Astrocyte (in vitro differentiated cells and primary cell): ENCODE data around the gene ACOT13. TPM values are rescaled to one million over a fixed set of nuclear protein-coding genes. Genes with fewer than 3 reads are reported as not detected.
"Not testable (repeated sequence)": the region's sequence is repeated elsewhere in the genome, so short reads cannot be mapped to it uniquely, and the experiment has no call there.

ENCODE experiments used
- DNase-seq: peaks from one replicate; pipeline ENCODE4 v3.0.0-alpha.2; 2010; ENCODE audit warnings: low read depth
- FAIRE-seq: peaks from 2 replicates; lab custom pipeline; 2011; peaks lifted over from hg19 to GRCh38; lab: Jason Lieb, UNC
- H2AFZ ChIP-seq: 2 replicates; pipeline ENCODE4 v1.6.0; 2012; ENCODE audit warnings: low read depth, low read length, inconsistent platforms
- H3K27ac ChIP-seq: 2 replicates; pipeline ENCODE4 v1.5.1; 2011; ENCODE audit warnings: low read depth, low read length, inconsistent platforms
- H3K27me3 ChIP-seq: 2 replicates; pipeline ENCODE4 v1.6.0; 2011; ENCODE audit warnings: low read length, inconsistent platforms; ENCODE audit not compliant: insufficient read depth
- H3K36me3 ChIP-seq: 2 replicates; pipeline ENCODE4 v1.5.1; 2011; ENCODE audit warnings: low read length, inconsistent platforms; ENCODE audit not compliant: insufficient read depth
- H3K4me1 ChIP-seq: 2 replicates; pipeline ENCODE4 v1.5.1; 2011; ENCODE audit warnings: low read length, inconsistent platforms; ENCODE audit not compliant: insufficient read depth
- H3K4me2 ChIP-seq: 2 replicates; pipeline ENCODE4 v1.6.0; 2012; ENCODE audit warnings: low read length, inconsistent platforms
- H3K4me3 ChIP-seq: 2 replicates; pipeline ENCODE4 v1.5.1; 2011; ENCODE audit warnings: low read depth, mild to moderate bottlenecking, low read length, inconsistent platforms; ENCODE audit not compliant: insufficient read depth
- H3K79me2 ChIP-seq: 2 replicates; pipeline ENCODE4 v1.6.0; 2012; ENCODE audit warnings: mild to moderate bottlenecking, low read length, inconsistent platforms; ENCODE audit not compliant: insufficient read depth
- H3K9ac ChIP-seq: 2 replicates; pipeline ENCODE4 v1.6.0; 2012; ENCODE audit warnings: mild to moderate bottlenecking, low read length, inconsistent platforms
- H3K9me3 ChIP-seq: 2 replicates; pipeline ENCODE4 v1.5.1; 2012; ENCODE audit warnings: low read depth, mild to moderate bottlenecking, low read length, inconsistent platforms; ENCODE audit not compliant: insufficient read depth
- H4K20me1 ChIP-seq: 2 replicates; pipeline ENCODE4 v1.6.0; 2012; ENCODE audit warnings: low read length, inconsistent platforms; ENCODE audit not compliant: insufficient read depth
- H3K27ac Mint-ChIP-seq: one replicate; pipeline ENCODE4 v1.8.0; 2021; ENCODE audit warnings: mild to moderate bottlenecking, mixed read lengths; ENCODE audit not compliant: unreplicated experiment
- H3K27me3 Mint-ChIP-seq: one replicate; pipeline ENCODE4 v1.8.0; 2021; ENCODE audit warnings: low read depth, mixed read lengths; ENCODE audit not compliant: unreplicated experiment
- H3K36me3 Mint-ChIP-seq: one replicate; pipeline ENCODE4 v1.8.0; 2021; ENCODE audit warnings: low read depth, mixed read lengths; ENCODE audit not compliant: unreplicated experiment
- H3K4me1 Mint-ChIP-seq: one replicate; pipeline ENCODE4 v1.8.0; 2021; ENCODE audit warnings: low read depth, mixed read lengths; ENCODE audit not compliant: unreplicated experiment
- H3K4me3 Mint-ChIP-seq: one replicate; pipeline ENCODE4 v1.8.0; 2021; ENCODE audit warnings: mild to moderate bottlenecking, moderate library complexity, mixed read lengths; ENCODE audit not compliant: unreplicated experiment
- H3K9me3 Mint-ChIP-seq: one replicate; pipeline ENCODE4 v1.8.0; 2021; ENCODE audit warnings: mild to moderate bottlenecking, mixed read lengths; ENCODE audit not compliant: unreplicated experiment
- EZH2 ChIP-seq: IDR thresholded peaks from 2 replicates; pipeline ENCODE4 v1.6.1; 2012; ENCODE audit warnings: mild to moderate bottlenecking, low read length, inconsistent platforms; ENCODE audit not compliant: insufficient read depth
- total RNA-seq: library from RNA; stranded (reverse); gene quantifications from 2 replicates; pipeline ENCODE4 v1.2.1, GENCODE V29; 2021
- TF ChIP-seq, protein P1 (sequence below): IDR thresholded peaks from 2 replicates; pipeline ENCODE4 v1.5.1; 2011; ENCODE audit warnings: low read depth, mild to moderate bottlenecking, inconsistent platforms, low read length, moderate library complexity; ENCODE audit not compliant: insufficient read depth

ACOT13 gene
- total RNA-seq, 1 donor from 2014 or later, result 35.9 TPM

DNA sequence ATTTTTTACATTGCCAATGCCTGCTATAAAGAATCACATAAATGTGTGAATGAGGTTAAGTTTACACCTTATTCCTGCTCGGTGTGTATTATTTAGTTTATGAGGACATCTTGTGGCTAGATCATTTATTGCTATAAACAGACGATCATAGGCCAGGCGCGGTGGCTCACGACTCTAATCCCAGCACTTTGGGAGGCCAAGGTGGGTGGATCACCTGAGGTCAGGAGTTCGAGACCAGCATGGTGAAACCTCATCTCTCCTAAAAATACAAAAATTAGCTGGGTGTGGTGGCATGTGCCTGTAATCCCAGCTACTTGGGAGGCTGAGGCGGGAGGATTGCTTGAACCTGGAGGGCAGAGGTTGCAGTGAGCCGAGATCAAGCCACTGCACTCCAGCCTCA is 28.8 kb downstream of the ACOT13 start:
- not testable (repeated sequence) for DNase-seq, H3K27ac ChIP-seq, H2AFZ ChIP-seq, H3K9me3 Mint-ChIP-seq, H3K36me3 Mint-ChIP-seq, H3K4me1 ChIP-seq, FAIRE-seq, H3K79me2 ChIP-seq, H3K4me3 ChIP-seq, H3K27me3 ChIP-seq, H3K27me3 Mint-ChIP-seq, H4K20me1 ChIP-seq, H3K27ac Mint-ChIP-seq, H3K4me2 ChIP-seq, H3K9ac ChIP-seq, H3K9me3 ChIP-seq, H3K4me1 Mint-ChIP-seq, H3K36me3 ChIP-seq, H3K4me3 Mint-ChIP-seq
- TF ChIP-seq, protein P1, sequence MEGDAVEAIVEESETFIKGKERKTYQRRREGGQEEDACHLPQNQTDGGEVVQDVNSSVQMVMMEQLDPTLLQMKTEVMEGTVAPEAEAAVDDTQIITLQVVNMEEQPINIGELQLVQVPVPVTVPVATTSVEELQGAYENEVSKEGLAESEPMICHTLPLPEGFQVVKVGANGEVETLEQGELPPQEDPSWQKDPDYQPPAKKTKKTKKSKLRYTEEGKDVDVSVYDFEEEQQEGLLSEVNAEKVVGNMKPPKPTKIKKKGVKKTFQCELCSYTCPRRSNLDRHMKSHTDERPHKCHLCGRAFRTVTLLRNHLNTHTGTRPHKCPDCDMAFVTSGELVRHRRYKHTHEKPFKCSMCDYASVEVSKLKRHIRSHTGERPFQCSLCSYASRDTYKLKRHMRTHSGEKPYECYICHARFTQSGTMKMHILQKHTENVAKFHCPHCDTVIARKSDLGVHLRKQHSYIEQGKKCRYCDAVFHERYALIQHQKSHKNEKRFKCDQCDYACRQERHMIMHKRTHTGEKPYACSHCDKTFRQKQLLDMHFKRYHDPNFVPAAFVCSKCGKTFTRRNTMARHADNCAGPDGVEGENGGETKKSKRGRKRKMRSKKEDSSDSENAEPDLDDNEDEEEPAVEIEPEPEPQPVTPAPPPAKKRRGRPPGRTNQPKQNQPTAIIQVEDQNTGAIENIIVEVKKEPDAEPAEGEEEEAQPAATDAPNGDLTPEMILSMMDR, result peak; percentile 38

DNA sequence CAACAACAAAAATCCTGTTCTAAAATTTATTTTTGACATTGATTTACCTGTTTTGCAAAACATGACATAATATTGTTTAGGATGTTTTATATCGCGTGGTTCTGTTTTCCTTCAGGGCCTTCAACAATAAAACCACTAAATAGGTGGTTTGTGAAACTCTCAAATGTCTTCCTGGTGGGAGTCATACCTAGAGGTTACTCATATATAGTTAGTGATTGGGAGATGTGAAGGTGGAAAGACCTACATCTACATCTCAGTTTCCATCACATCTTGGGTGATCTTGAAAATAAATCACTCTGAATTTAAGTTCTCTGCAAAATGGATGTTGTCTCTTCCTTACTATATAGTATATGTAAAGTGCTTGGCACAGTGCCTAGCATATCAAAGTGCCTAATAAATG is 29.2 kb downstream of the ACOT13 start:
- Histone ChIP-seq H4K20me1 (no peaks in the 10 kb centered on the region), H3K9ac (no peak overlapping the region), H3K4me2 (no peak overlapping the region), H3K4me1 (no peaks in the 10 kb centered on the region), H3K36me3 (no peaks in the 10 kb centered on the region), H3K4me3 (no peak overlapping the region), H3K79me2 (no peaks in the 10 kb centered on the region), H3K27me3 (no peaks in the 10 kb centered on the region), H2AFZ (no peak overlapping the region), H3K27ac (no peak overlapping the region), H3K9me3 (no peaks in the 10 kb centered on the region)
- Mint-ChIP-seq H3K4me3 (no peak overlapping the region), H3K27me3 (no peaks in the 10 kb centered on the region), H3K36me3 (peaks cover 1% of the 10 kb centered on the region), H3K4me1 (peaks cover 2% of the 10 kb centered on the region), H3K9me3 (no peaks in the 10 kb centered on the region), H3K27ac (no peak overlapping the region)
- DNase-seq, result no peak
- TF ChIP-seq EZH2, result no peak
- TF ChIP-seq, protein P1, result no peak
- FAIRE-seq, result no peak

DNA sequence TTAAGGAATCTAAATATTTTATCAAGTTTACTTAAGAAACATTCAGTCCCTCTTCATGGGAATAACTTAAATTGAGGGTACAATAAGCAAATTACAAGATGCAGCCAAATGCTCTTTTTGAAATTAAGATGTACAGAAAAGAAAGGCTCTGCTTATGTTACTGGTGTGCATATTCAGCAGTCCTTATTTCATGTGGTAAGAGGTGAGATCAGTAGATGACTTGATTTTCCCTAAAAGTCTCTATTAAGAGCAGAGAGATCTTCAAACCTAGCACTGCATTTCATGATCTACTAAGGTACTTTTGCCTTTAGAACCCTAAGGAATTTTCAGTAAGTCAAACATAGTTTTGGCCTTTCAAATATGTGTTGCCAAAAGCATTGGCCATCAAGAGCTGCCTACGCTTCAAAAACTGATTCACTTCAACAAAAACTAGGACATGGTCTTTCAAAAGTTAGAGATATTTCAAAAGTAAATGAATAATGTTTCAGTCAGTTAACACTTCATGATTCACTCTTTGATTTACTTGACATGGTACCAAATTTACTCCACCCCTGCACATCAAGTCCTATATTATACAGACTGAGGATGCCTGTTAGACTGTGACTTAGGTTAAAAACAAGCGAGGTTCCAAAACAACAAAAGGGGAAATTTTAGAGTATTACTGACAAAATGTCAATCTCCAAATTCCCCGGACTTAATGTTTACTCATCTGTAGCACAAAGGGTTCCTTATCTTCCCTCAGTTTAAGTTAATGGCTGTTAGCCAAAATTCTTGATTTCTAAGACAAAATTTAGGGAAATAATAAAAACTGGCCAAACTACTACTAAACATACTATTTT is 32.9 kb downstream of the ACOT13 start:
- FAIRE-seq, result no peak
- H3K9me3 Mint-ChIP-seq, result no peaks in the 10 kb centered on the region
- H3K9me3 ChIP-seq, result no peaks in the 10 kb centered on the region

More for the DNA sequence above, 32.9 kb downstream of the ACOT13 start:
- H4K20me1 ChIP-seq, result peaks cover 28% of the 10 kb centered on the region
- peaks cover 14% of the 10 kb centered on the region for H3K36me3 ChIP-seq
- no peak overlapping the region for H3K4me2 ChIP-seq
- Mint-ChIP-seq H3K4me3 (no peak overlapping the region), H3K27me3 (no peaks in the 10 kb centered on the region), H3K4me1 (no peaks in the 10 kb centered on the region), H3K36me3 (peaks cover 1% of the 10 kb centered on the region), H3K27ac (no peak overlapping the region)
- H3K9ac ChIP-seq, result no peak overlapping the region
- no peaks in the 10 kb centered on the region for H3K27me3 ChIP-seq
- no peak overlapping the region for H3K4me3 ChIP-seq
- no peak for TF ChIP-seq EZH2
- TF ChIP-seq, protein P1, result no peak
- no peaks in the 10 kb centered on the region for H3K79me2 ChIP-seq
- no peak overlapping the region for H3K27ac ChIP-seq
- no peak overlapping the region for H2AFZ ChIP-seq
- DNase-seq, result no peak
- H3K4me1 ChIP-seq, result no peaks in the 10 kb centered on the region
